ENCODE measurements around the gene GSX1.

GRCh38 chr13:27744801-27745200 lies 47.5 kb upstream of the GSX1 start:
- TF ChIP-seq GATA3 (IDR thresholded peaks at IDR 0.05; ENCODE audit: low read depth, low read length) = no peak
- TF ChIP-seq GATA2 (IDR thresholded peaks at IDR 0.05; ENCODE audit: low read depth, low read length) = no peak

Measured in SH-SY5Y (cell line).